Measurements from ENCODE around the gene PPM1B.
A peak's percentile ranks its signal among the peaks of the same experiment; 100 is the strongest.

DNA sequence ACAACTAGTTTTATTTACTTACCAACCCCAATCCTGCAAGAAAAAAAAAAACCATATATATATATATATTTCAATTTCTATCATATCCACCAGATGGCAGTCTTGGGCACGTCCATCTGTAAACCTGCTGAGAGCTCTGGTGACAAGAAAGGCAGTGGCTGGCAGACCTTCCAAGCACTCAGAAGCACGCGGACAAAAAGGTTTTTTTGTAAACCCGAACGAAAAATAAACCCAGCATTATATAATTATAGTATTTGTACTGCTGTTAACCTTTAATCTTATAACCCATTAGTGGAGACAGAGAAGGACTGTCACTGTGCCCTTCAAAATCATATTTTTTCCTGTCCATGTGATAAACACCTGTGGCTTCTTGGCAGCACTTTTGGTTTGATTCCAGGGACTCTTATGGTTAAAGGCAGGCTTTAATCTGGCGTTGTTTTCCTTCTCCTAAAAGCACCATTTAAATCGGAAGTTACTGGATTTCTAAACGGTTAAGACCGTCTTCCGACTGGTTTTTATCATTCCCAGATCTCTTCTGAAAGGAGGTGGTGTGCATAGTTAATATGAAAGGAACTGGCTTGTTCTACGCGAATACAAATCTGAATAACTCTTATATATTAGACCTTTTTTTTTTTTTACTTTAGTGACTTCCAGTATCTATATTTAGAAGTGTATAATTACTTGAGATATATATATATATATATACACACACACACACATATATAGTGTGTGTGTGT lies 75.6 kb downstream of the PPM1B start:
- no peak for TF ChIP-seq IKZF1 (conservative IDR thresholded peaks at IDR 0.05)
- no peak for TF ChIP-seq CREB1 (IDR thresholded peaks at IDR 0.05; ENCODE audit: low read depth)
- TF ChIP-seq NR2F1 (conservative IDR thresholded peaks at IDR 0.05) = no peak
- TF ChIP-seq, protein P1, sequence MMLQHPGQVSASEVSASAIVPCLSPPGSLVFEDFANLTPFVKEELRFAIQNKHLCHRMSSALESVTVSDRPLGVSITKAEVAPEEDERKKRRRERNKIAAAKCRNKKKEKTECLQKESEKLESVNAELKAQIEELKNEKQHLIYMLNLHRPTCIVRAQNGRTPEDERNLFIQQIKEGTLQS (IDR thresholded peaks at IDR 0.05; ENCODE audit: borderline replicate concordance, extremely low read depth, low read depth, low read length) = no peak
- no peak for TF ChIP-seq JUNB (IDR thresholded peaks at IDR 0.05)
- TF ChIP-seq, protein P2, sequence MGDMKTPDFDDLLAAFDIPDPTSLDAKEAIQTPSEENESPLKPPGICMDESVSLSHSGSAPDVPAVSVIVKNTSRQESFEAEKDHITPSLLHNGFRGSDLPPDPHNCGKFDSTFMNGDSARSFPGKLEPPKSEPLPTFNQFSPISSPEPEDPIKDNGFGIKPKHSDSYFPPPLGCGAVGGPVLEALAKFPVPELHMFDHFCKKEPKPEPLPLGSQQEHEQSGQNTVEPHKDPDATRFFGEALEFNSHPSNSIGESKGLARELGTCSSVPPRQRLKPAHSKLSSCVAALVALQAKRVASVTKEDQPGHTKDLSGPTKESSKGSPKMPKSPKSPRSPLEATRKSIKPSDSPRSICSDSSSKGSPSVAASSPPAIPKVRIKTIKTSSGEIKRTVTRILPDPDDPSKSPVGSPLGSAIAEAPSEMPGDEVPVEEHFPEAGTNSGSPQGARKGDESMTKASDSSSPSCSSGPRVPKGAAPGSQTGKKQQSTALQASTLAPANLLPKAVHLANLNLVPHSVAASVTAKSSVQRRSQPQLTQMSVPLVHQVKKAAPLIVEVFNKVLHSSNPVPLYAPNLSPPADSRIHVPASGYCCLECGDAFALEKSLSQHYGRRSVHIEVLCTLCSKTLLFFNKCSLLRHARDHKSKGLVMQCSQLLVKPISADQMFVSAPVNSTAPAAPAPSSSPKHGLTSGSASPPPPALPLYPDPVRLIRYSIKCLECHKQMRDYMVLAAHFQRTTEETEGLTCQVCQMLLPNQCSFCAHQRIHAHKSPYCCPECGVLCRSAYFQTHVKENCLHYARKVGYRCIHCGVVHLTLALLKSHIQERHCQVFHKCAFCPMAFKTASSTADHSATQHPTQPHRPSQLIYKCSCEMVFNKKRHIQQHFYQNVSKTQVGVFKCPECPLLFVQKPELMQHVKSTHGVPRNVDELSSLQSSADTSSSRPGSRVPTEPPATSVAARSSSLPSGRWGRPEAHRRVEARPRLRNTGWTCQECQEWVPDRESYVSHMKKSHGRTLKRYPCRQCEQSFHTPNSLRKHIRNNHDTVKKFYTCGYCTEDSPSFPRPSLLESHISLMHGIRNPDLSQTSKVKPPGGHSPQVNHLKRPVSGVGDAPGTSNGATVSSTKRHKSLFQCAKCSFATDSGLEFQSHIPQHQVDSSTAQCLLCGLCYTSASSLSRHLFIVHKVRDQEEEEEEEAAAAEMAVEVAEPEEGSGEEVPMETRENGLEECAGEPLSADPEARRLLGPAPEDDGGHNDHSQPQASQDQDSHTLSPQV (IDR thresholded peaks at IDR 0.05) = no peak
- no peak for TF ChIP-seq KDM1A (IDR thresholded peaks at IDR 0.05; ENCODE audit: borderline replicate concordance)
- TF ChIP-seq BHLHE40 (IDR thresholded peaks at IDR 0.05; ENCODE audit: borderline replicate concordance in 1 of 2, low read depth in 2 of 2, low read length in 1 of 2) = no peak
- TF ChIP-seq, protein P3, sequence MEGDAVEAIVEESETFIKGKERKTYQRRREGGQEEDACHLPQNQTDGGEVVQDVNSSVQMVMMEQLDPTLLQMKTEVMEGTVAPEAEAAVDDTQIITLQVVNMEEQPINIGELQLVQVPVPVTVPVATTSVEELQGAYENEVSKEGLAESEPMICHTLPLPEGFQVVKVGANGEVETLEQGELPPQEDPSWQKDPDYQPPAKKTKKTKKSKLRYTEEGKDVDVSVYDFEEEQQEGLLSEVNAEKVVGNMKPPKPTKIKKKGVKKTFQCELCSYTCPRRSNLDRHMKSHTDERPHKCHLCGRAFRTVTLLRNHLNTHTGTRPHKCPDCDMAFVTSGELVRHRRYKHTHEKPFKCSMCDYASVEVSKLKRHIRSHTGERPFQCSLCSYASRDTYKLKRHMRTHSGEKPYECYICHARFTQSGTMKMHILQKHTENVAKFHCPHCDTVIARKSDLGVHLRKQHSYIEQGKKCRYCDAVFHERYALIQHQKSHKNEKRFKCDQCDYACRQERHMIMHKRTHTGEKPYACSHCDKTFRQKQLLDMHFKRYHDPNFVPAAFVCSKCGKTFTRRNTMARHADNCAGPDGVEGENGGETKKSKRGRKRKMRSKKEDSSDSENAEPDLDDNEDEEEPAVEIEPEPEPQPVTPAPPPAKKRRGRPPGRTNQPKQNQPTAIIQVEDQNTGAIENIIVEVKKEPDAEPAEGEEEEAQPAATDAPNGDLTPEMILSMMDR (IDR thresholded peaks at IDR 0.05 in 2 of 3, conservative IDR thresholded peaks at IDR 0.05 in 1 of 3; ENCODE audit: control insufficient read depth in 2 of 3, extremely low read depth in 1 of 3, insufficient read depth in 1 of 3, low read depth in 3 of 3, low read length in 3 of 3) = peak; percentile 33 to 45 (median 41); a peak in 4 of 6 replicates
- no peak for TF ChIP-seq HDGF (IDR thresholded peaks at IDR 0.05)
- TF ChIP-seq NFIC (IDR thresholded peaks at IDR 0.05; ENCODE audit: low read depth, low read length) = no peak

Data from GM12878 (cell line).